Limb (tissue), 2 donors: Measurements from ENCODE around the gene SDK2.
"Not testable (repeated sequence)": the region's sequence is repeated elsewhere in the genome, so short reads cannot be mapped to it uniquely, and the experiment has no call there.

Experiments
- DNase-seq, 2 donors: peaks; one replicate each; pipeline ENCODE4 v3.0.0-alpha.2; 2016; ENCODE audit errors: extremely low spot score in 2 of 2

The SDK2 gene

GRCh38 chr17:73490851-73491250, 153.4 kb downstream of the SDK2 start:
- no peak for DNase-seq

GRCh38 chr17:73489991-73490390, 154.3 kb downstream of the SDK2 start:
- DNase-seq: no peak

- DNase-seq: no peak
These were observed 154.9 kb downstream of the SDK2 start for GRCh38 chr17:73489333-73489732.

- no peak for DNase-seq
These were observed 159.1 kb downstream of the SDK2 start for GRCh38 chr17:73485130-73485529.

- no peak for DNase-seq
These were observed 161.4 kb downstream of the SDK2 start for GRCh38 chr17:73482894-73483293.

- DNase-seq: no peak
These were observed 162.0 kb downstream of the SDK2 start for GRCh38 chr17:73482251-73482716.

GRCh38 chr17:73481676-73482075, 162.6 kb downstream of the SDK2 start:
- DNase-seq: no peak

- DNase-seq: no peak
These were observed 163.5 kb downstream of the SDK2 start for GRCh38 chr17:73480740-73481139.

GRCh38 chr17:73478768-73479424, 165.3 kb downstream of the SDK2 start:
- DNase-seq: no peak

- DNase-seq: no peak
These were observed 165.9 kb downstream of the SDK2 start for GRCh38 chr17:73478334-73478733.

- no peak for DNase-seq
These were observed 167.3 kb downstream of the SDK2 start for GRCh38 chr17:73476890-73477350.

- peak; percentile 9 to 57 for DNase-seq
These were observed 169.8 kb downstream of the SDK2 start for GRCh38 chr17:73474370-73474988.

- DNase-seq: not testable (repeated sequence)
These were observed 171.5 kb downstream of the SDK2 start for GRCh38 chr17:73472715-73473114.

GRCh38 chr17:73471924-73472323, 172.3 kb downstream of the SDK2 start:
- DNase-seq: no peak

- no peak for DNase-seq
These were observed 173.9 kb downstream of the SDK2 start for GRCh38 chr17:73470316-73470826.

- no peak for DNase-seq
These were observed 174.9 kb downstream of the SDK2 start for GRCh38 chr17:73469311-73469710.

GRCh38 chr17:73468221-73468620, 176.0 kb downstream of the SDK2 start:
- no peak for DNase-seq

- DNase-seq: no peak
These were observed 176.6 kb downstream of the SDK2 start for GRCh38 chr17:73467651-73468050.

GRCh38 chr17:73466704-73467433, 177.4 kb downstream of the SDK2 start:
- no peak for DNase-seq

GRCh38 chr17:73465953-73466230, 178.4 kb downstream of the SDK2 start:
- DNase-seq: no peak

- DNase-seq: peak; percentile 13 to 45
These were observed 178.9 kb downstream of the SDK2 start for GRCh38 chr17:73465130-73465952.

- no peak for DNase-seq
These were observed 179.8 kb downstream of the SDK2 start for GRCh38 chr17:73464447-73464846.
